ENCODE results near the gene ILDR1.

The ILDR1 gene

DNA sequence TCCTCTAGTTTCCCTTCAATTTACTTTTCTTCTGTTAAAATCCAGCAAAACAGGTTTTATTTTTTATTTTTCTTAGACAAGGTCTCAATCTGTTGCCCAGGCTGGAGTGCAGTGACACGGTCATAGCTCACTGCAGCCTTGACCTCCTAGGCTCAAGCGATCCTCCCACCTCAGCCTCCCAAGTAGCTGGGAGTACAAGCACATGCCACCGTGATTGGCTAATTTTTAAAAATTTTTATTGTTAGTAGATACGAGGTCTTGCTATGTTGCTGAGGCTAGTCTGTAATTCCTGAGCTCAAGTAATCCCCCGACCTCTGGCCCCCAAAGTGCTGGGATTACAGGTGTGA, 41.6 kb downstream of the ILDR1 start:
- Histone ChIP-seq H4K91ac (ENCODE audit: low read depth, low read length, poor library complexity) (no peak overlapping the region), H3K4me2 (ENCODE audit: insufficient read depth, low read length, poor library complexity, severe bottlenecking) (no peak overlapping the region), H3K79me1 (ENCODE audit: low read depth, low read length) (no peaks in the 10 kb centered on the region), H3K4me1 (ENCODE audit: control insufficient read depth in 2 of 2, insufficient read depth in 1 of 2, low read depth in 1 of 2, low read length in 2 of 2) (no peaks in the 10 kb centered on the region), H3K9ac (ENCODE audit: low read depth, low read length, poor library complexity) (no peak overlapping the region), H3K23ac (ENCODE audit: low read depth, low read length, poor library complexity) (no peak overlapping the region), H2BK15ac (ENCODE audit: low read length) (no peak overlapping the region), H3K18ac (ENCODE audit: low read length) (no peak overlapping the region), H2BK120ac (ENCODE audit: low read depth, low read length) (no peak overlapping the region), H3K36me3 (replicated peaks in 1 of 2; ENCODE audit: control insufficient read depth in 2 of 2, insufficient read depth in 2 of 2, low read length in 2 of 2) (no peaks in the 10 kb centered on the region), H2AFZ (ENCODE audit: low read length) (no peak overlapping the region), H3K9me3 (replicated peaks in 1 of 2; ENCODE audit: control insufficient read depth in 2 of 2, insufficient read depth in 1 of 2, low read depth in 1 of 2, low read length in 2 of 2) (peaks cover 0 to 2% of the 10 kb centered on the region in 2 donors), H2AK5ac (ENCODE audit: low read depth, low read length) (no peak overlapping the region), H3K14ac (ENCODE audit: low read length) (no peak overlapping the region), H3K4me3 (ENCODE audit: low read length in 2 of 2) (no peak overlapping the region), H3K27ac (replicated peaks; ENCODE audit: low read length) (no peak overlapping the region), H3K27me3 (ENCODE audit: control insufficient read depth in 3 of 3, insufficient read depth in 3 of 3, low read depth in 1 of 3, low read length in 3 of 3) (no peaks in the 10 kb centered on the region), H2BK5ac (ENCODE audit: low read length) (no peak overlapping the region), H3K4ac (ENCODE audit: low read length) (no peak overlapping the region), H2BK12ac (ENCODE audit: low read length) (no peak overlapping the region), H4K8ac (ENCODE audit: low read depth, low read length) (no peak overlapping the region)
- WGBS, 2 donors (ENCODE audit: extremely low coverage in 2 of 2, insufficient read length in 2 of 2, insufficient replicate concordance in 1 of 2) = no CpG with 5 or more reads among the region's 5 CpGs
- no peak for DNase-seq (ENCODE audit: low spot score)

DNA sequence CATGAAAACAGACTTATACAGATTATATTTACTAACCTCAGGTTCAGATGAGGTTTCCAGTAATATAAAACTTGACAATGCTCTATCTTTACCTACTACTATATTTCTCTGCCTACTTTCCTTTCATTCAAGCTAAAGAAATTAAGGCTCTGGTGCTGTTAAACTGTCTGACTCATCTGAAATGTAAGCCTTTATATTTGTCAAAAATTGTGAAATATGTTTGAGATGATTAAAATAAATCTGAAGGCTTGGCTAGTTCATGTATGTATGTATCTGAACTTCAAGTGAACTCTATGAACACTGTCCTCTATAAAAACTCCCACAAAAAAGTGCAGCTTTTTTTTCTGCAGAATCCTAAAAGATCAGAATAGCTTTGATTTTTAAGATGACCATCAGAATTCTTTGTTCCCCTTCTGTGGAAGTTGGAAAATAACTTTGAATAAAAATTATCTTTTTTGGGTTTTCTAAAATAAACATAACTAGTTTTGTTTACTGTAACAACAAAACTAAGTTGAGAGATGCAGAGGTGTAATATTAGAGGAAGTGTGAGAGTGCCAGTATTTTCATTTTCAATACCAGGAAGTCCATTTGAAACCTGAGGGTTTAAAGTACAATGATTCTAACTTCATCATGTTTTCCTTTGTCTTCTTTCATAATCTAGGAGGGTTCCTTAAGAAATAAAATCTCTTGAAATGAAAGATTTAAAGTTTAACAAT, 42.2 kb downstream of the ILDR1 start:
- no peak overlapping the region for H2BK120ac ChIP-seq (ENCODE audit: low read depth, low read length)
- H2BK5ac ChIP-seq (ENCODE audit: low read length) = no peak overlapping the region
- H3K36me3 ChIP-seq (replicated peaks in 1 of 2; ENCODE audit: control insufficient read depth in 2 of 2, insufficient read depth in 2 of 2, low read length in 2 of 2) = no peaks in the 10 kb centered on the region
- no peaks in the 10 kb centered on the region for H3K79me1 ChIP-seq (ENCODE audit: low read depth, low read length)
- no peak overlapping the region for H3K23ac ChIP-seq (ENCODE audit: low read depth, low read length, poor library complexity)
- H3K4me2 ChIP-seq (ENCODE audit: insufficient read depth, low read length, poor library complexity, severe bottlenecking) = no peak overlapping the region
- H3K27me3 ChIP-seq (ENCODE audit: control insufficient read depth in 3 of 3, insufficient read depth in 3 of 3, low read depth in 1 of 3, low read length in 3 of 3) = no peaks in the 10 kb centered on the region
- no peak overlapping the region for H3K27ac ChIP-seq (replicated peaks; ENCODE audit: low read length)
- no peaks in the 10 kb centered on the region for H3K4me1 ChIP-seq (ENCODE audit: control insufficient read depth in 2 of 2, insufficient read depth in 1 of 2, low read depth in 1 of 2, low read length in 2 of 2)
- H4K8ac ChIP-seq (ENCODE audit: low read depth, low read length) = no peak overlapping the region
- DNase-seq (ENCODE audit: low spot score) = no peak
- no peak overlapping the region for H2AK5ac ChIP-seq (ENCODE audit: low read depth, low read length)
- H3K9ac ChIP-seq (ENCODE audit: low read depth, low read length, poor library complexity) = no peak overlapping the region
- H3K18ac ChIP-seq (ENCODE audit: low read length) = no peak overlapping the region
- H2BK12ac ChIP-seq (ENCODE audit: low read length) = no peak overlapping the region
- H3K4ac ChIP-seq (ENCODE audit: low read length) = no peak overlapping the region
- H2BK15ac ChIP-seq (ENCODE audit: low read length) = no peak overlapping the region
- H3K14ac ChIP-seq (ENCODE audit: low read length) = no peak overlapping the region
- H3K4me3 ChIP-seq (ENCODE audit: low read length in 2 of 2) = no peak overlapping the region
- peaks cover 0 to 2% of the 10 kb centered on the region in 2 donors for H3K9me3 ChIP-seq (replicated peaks in 1 of 2; ENCODE audit: control insufficient read depth in 2 of 2, insufficient read depth in 1 of 2, low read depth in 1 of 2, low read length in 2 of 2)
- H2AFZ ChIP-seq (ENCODE audit: low read length) = no peak overlapping the region
- no peak overlapping the region for H4K91ac ChIP-seq (ENCODE audit: low read depth, low read length, poor library complexity)

DNA sequence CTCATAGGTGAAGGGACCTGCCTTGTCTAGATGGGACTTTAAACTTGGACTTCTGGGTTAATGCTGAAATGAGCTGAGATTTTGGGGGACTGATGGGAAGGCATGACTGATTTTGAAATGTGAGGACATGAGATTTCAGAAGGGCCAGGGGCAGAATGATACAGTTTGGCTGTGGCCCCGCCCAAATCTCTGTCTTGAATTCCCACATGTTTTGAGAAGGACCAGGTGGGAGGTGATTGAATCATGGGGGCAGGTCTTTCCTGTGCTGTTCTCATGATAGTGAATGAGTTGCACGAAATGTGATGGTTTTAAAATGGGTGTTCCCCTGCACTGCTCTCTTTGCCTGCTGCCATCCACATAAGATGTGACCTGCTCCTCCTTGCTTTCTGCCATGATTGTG, 42.8 kb downstream of the ILDR1 start:
- no peak for DNase-seq (ENCODE audit: low spot score)
- H3K4me1 ChIP-seq (ENCODE audit: control insufficient read depth in 2 of 2, insufficient read depth in 1 of 2, low read depth in 1 of 2, low read length in 2 of 2) = no peaks in the 10 kb centered on the region
- no peak overlapping the region for H3K4me2 ChIP-seq (ENCODE audit: insufficient read depth, low read length, poor library complexity, severe bottlenecking)
- no peak overlapping the region for H3K27ac ChIP-seq (replicated peaks; ENCODE audit: low read length)
- peaks cover 0 to 2% of the 10 kb centered on the region in 2 donors for H3K9me3 ChIP-seq (replicated peaks in 1 of 2; ENCODE audit: control insufficient read depth in 2 of 2, insufficient read depth in 1 of 2, low read depth in 1 of 2, low read length in 2 of 2)
- H2BK12ac ChIP-seq (ENCODE audit: low read length) = no peak overlapping the region
- no peak overlapping the region for H3K23ac ChIP-seq (ENCODE audit: low read depth, low read length, poor library complexity)
- H3K18ac ChIP-seq (ENCODE audit: low read length) = no peak overlapping the region
- H3K4ac ChIP-seq (ENCODE audit: low read length) = no peak overlapping the region
- WGBS, 2 donors (ENCODE audit: extremely low coverage in 2 of 2, insufficient read length in 2 of 2, insufficient replicate concordance in 1 of 2) = no CpG with 5 or more reads among the region's 2 CpGs
- H4K91ac ChIP-seq (ENCODE audit: low read depth, low read length, poor library complexity) = no peak overlapping the region
- no peak overlapping the region for H3K14ac ChIP-seq (ENCODE audit: low read length)
- no peaks in the 10 kb centered on the region for H3K79me1 ChIP-seq (ENCODE audit: low read depth, low read length)
- no peaks in the 10 kb centered on the region for H3K36me3 ChIP-seq (replicated peaks in 1 of 2; ENCODE audit: control insufficient read depth in 2 of 2, insufficient read depth in 2 of 2, low read length in 2 of 2)
- no peak overlapping the region for H2BK5ac ChIP-seq (ENCODE audit: low read length)
- H4K8ac ChIP-seq (ENCODE audit: low read depth, low read length) = no peak overlapping the region
- H2BK120ac ChIP-seq (ENCODE audit: low read depth, low read length) = no peak overlapping the region
- H2BK15ac ChIP-seq (ENCODE audit: low read length) = no peak overlapping the region
- no peak overlapping the region for H3K4me3 ChIP-seq (ENCODE audit: low read length in 2 of 2)
- no peak overlapping the region for H3K9ac ChIP-seq (ENCODE audit: low read depth, low read length, poor library complexity)
- no peak overlapping the region for H2AK5ac ChIP-seq (ENCODE audit: low read depth, low read length)
- H2AFZ ChIP-seq (ENCODE audit: low read length) = no peak overlapping the region
- no peaks in the 10 kb centered on the region for H3K27me3 ChIP-seq (ENCODE audit: control insufficient read depth in 3 of 3, insufficient read depth in 3 of 3, low read depth in 1 of 3, low read length in 3 of 3)

DNA sequence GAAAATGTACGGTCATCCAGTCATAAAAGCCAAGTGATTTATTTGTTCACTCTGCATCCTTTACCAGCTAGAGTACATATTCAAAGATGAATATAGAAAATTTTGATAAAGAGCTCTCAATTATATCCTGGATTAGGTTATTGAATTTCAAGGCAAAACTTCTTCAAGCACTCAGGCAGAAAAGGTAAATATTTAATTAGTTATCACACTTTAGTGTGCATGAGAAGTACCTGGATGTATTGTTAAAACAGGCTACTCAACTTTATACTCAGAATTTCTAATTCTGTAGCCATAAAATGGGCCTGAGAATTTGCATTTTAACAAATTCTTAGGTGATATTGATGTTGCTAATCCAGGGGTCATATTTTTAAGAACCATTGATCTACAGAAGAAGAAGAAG, 45.3 kb downstream of the ILDR1 start:
- Histone ChIP-seq H2BK5ac (ENCODE audit: low read length) (no peak overlapping the region), H3K14ac (ENCODE audit: low read length) (no peak overlapping the region), H3K4me1 (ENCODE audit: control insufficient read depth in 2 of 2, insufficient read depth in 1 of 2, low read depth in 1 of 2, low read length in 2 of 2) (no peaks in the 10 kb centered on the region), H2BK12ac (ENCODE audit: low read length) (no peak overlapping the region), H3K4me2 (ENCODE audit: insufficient read depth, low read length, poor library complexity, severe bottlenecking) (no peak overlapping the region), H2BK120ac (ENCODE audit: low read depth, low read length) (no peak overlapping the region), H3K9ac (ENCODE audit: low read depth, low read length, poor library complexity) (no peak overlapping the region), H2AK5ac (ENCODE audit: low read depth, low read length) (no peak overlapping the region), H2AFZ (ENCODE audit: low read length) (no peak overlapping the region), H3K23ac (ENCODE audit: low read depth, low read length, poor library complexity) (no peak overlapping the region), H3K4me3 (ENCODE audit: low read length in 2 of 2) (no peak overlapping the region), H3K18ac (ENCODE audit: low read length) (no peak overlapping the region), H3K36me3 (replicated peaks in 1 of 2; ENCODE audit: control insufficient read depth in 2 of 2, insufficient read depth in 2 of 2, low read length in 2 of 2) (no peaks in the 10 kb centered on the region), H3K4ac (ENCODE audit: low read length) (no peak overlapping the region), H2BK15ac (ENCODE audit: low read length) (no peak overlapping the region), H4K91ac (ENCODE audit: low read depth, low read length, poor library complexity) (no peak overlapping the region), H3K27me3 (ENCODE audit: control insufficient read depth in 3 of 3, insufficient read depth in 3 of 3, low read depth in 1 of 3, low read length in 3 of 3) (no peaks in the 10 kb centered on the region), H3K27ac (replicated peaks; ENCODE audit: low read length) (no peak overlapping the region), H3K9me3 (replicated peaks in 1 of 2; ENCODE audit: control insufficient read depth in 2 of 2, insufficient read depth in 1 of 2, low read depth in 1 of 2, low read length in 2 of 2) (no peaks in the 10 kb centered on the region), H3K79me1 (ENCODE audit: low read depth, low read length) (no peaks in the 10 kb centered on the region), H4K8ac (ENCODE audit: low read depth, low read length) (no peak overlapping the region)
- DNase-seq (ENCODE audit: low spot score) = no peak
- no CpG with 5 or more reads among the region's 1 CpG for WGBS, 2 donors (ENCODE audit: extremely low coverage in 2 of 2, insufficient read length in 2 of 2, insufficient replicate concordance in 1 of 2)
